NCI-H526 treated with DMSO at 0.1 percent for 48 hours (cell line): Measurements from ENCODE around the gene FBXO3.

Experiments
- DNase-seq: peaks from one replicate; lab custom pipeline; 2025; lab: John Stamatoyannopoulos, UW

The FBXO3 gene

DNA sequence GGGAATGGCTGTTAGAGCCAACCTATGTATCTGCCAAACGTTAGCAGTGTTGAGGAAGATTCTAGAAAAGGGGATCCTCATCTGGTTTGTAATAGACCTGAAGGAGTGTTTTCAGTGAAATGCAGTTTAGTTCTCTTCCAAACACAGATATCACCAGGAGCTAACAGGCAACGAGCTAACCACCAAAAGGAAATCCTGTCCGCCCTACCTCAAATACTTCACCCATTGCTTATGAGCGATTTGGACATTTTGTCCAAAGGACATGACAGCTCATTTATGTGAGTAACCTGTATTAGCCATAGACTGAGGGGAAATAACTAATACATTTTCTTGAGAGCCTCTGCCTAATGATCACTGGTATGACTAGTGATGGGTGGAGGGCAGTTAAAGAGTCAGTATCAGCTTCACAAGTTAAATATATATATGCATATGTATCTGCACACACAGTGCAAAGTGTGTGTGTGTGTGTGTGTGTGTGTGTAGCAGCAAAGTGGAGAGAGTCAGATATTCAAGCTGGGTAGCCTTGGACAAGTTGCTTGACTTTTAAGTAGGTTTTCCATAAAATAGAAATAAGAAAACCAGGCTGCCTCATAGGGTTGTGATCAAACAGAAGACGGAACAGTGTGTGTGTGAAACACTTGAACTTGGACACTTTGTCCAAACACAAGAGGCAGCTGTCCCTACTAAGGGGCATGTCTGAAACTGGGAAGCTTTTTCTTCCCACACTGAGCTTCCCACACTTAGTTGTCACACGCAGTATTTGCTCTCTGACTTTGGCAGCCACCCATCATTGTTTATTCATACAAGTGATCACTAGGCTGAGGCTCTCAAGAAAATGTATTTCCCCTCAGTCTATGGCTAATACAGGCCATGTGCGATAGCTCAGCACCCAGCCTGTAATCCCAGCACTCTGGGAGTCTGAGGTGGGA is 72.8 kb downstream of the FBXO3 start:
- DNase-seq: peak; percentile 41

DNA sequence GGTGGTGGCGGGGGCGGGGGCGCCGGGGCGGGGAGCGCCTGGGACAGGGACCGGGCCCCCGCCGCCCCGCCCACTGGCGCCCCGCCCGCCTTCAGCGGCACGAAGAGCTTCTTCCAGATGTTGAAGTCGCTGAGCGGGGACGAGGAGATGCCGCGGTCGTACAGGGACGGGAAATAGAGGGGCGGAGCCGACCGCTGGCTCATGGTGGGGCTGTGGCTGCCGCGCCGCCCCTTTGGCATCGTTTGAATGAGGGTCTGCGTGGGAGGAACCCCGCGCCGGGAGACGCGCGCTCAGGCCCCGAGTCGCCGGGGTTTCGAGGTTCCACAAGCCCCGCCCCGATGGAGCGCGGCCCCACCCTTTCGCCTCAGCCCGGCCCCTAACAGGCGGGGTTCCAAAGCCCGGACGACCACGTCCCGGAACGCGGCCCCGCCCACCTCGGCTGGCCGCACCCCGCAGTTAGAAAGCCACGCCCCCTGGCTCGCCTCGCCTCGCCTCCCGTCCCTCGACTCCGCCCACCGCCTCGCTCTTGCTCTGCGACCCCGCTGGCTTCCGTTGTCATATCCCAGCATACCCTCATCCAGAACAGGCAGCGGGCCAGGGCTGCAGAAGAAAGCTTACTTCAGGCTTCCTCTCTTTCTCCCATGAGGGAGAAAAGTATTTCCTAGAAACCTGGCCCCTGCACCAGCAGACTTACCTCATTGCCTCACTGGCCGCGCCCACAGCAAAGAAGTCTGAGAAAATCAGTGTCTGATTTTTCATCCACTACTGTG is 73.6 kb downstream of the FBXO3 start, which contains the start of gene C11orf91:
TSS of gene C11orf91 (minus strand) at position 325 of the 770 bp plus-strand sequence. CDS start at position 239, 86 bp downstream.
- DNase-seq: peak; percentile 86

DNA sequence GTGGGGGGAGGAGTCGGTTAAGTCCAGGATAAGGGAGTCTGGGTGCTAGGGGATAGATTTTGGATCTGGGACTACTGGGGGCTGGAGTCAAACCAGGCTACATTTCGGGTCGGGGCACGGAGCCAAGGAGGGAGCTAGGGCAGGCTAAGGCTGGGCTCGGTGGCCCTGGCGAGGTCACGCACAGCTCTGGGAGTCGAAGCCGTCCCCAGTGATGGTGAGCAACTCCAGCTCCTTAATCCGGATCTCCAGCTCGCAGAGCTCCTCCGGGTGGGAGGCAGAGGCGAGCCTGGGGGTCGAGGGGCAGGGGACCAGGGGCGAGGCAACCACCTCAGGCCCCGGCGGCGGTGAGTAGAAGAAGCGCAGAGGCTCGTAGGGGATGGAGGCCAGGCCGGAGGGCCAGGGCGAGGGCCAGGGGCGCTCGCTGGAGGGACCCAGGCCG is 74.2 kb downstream of the FBXO3 start:
- no peak for DNase-seq

DNA sequence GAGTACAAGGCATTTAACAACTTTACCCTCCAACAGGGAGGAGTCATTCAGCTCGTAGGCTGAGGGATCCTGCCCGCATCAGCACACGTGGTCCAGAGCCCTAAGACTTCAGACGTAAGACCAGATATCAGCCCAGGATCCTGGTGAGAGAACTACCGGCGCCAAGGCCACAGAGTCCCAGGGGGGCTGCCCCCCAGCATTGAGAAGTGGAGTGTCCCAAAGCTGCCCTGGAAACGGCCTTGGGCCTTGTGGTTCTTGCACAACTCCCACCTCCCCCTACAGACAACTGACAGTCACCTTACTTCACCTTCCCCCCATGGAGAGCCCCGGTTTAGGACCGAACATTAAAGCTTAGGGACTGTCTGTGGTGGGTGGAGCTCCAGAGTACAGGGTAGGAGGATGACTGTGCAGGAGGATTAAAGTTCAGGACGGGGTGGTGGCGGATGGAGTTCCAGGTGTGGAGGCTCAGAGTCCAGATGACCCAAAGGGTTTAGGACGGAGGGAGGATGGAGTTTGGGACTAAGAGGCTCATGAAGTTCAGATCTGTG is 74.7 kb downstream of the FBXO3 start:
- DNase-seq: no peak

DNA sequence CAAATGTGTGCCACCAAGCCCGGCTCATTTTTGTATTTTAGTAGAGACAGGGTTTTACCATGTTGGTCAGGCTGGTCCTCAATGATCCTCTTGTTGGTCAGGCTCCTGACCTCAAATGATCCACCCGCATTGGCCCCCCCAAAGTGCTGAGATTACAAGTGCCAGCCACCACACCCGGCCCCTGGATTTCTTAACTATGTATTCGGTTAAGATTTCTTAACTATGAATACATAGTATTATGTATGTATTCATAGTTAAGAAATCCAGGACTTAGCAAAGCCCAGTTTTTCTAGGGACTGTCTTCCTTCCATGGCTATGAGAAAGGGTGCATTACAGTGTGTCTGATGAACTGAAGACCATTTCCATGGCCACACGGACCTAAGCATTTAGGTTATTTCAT is 75.4 kb downstream of the FBXO3 start:
- no peak for DNase-seq

DNA sequence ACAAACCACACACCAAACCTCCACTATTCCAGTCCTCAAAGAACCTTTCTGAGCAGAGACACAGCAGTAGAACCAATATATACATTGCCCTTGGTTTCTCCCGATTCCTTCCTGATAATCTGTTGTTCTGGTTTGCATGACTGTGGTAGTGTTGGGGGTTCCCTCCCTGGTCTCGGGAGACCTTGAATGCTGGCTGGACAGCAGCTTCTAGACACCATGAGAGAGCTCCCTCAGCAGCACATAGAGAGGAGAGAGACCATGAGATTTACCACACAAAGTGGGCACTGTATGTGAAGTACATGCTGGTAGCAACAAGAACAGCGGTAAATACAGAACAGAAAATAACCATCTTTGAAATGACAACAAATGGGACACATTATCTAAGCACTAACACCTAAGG is 76.3 kb downstream of the FBXO3 start:
- DNase-seq: no peak

DNA sequence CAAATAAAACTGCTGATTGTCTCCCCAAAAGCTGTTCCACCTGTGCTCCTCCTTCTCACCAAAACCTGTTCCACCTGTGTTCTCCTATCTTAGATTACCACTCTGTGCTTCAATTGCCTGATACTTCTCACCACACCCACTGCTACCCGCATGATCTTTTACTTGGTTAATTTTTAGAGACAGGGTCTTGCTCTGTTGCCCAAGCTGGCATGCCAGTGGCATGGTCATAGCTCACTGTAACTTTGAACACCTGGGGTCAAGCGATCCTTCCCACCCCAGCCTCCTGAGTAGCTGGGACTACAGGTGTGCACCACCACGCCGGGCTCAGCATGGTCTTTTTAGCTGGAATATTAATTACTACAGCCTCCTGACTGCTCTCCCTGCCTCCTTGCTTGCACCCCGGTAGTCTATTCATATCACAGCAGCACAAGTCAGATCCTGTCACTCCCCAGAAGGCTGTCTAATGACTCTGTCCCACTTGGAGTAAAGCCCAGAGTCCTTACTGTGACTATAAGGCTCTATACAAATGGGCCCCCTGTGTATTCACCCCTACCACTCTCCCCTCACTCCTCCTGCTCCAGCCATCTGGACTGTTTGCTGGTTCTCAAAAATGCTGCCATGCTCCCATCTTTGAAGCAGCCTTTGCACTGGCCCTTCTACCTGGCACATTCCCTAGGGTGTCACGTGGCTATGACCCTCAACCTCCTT is 77.2 kb downstream of the FBXO3 start:
- DNase-seq: no peak

DNA sequence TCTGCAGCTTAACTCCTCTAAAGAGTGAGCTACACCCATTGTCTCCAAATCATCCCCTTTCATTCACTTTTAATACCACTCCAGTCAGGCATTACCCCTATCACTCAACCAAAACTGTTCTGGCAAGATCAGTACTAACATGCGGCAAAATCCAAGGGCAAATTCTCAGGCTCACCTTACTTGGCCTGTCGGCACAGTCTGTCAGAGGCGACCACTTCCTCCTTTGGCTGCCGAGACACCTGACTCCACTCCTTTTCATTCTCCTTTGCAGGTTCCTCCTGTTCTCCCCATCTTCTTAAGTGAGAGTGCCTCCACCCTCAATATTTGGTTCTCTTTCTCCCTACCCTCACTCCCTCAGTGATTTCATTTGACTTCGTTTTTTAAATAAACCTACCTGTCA is 77.9 kb downstream of the FBXO3 start:
- DNase-seq: no peak

DNA sequence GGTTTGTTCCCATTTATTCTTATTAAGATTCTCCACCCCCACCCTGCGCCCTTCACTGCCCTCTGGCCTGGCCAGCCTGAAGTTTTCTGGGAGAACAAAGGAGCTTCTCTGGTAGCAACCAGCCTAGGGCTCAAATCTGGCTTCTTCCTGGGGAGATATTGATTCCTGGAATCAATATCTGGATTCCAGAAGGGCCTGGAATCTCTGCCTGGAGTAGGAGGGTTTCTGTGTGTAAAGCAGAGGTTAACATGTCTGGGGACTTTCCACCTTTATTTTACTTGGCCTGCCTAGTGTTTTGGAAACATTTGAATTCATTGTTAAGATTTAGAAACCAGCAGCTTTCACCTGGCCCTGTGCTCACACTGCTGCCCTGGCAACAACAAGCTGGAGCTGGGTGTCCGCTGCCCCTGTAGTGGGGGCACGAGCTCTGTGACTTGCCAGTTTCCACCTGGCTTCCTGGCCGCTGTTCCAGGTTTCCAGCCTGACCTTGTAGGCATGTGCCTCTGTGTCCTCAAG is 79.2 kb downstream of the FBXO3 start:
- DNase-seq: no peak

DNA sequence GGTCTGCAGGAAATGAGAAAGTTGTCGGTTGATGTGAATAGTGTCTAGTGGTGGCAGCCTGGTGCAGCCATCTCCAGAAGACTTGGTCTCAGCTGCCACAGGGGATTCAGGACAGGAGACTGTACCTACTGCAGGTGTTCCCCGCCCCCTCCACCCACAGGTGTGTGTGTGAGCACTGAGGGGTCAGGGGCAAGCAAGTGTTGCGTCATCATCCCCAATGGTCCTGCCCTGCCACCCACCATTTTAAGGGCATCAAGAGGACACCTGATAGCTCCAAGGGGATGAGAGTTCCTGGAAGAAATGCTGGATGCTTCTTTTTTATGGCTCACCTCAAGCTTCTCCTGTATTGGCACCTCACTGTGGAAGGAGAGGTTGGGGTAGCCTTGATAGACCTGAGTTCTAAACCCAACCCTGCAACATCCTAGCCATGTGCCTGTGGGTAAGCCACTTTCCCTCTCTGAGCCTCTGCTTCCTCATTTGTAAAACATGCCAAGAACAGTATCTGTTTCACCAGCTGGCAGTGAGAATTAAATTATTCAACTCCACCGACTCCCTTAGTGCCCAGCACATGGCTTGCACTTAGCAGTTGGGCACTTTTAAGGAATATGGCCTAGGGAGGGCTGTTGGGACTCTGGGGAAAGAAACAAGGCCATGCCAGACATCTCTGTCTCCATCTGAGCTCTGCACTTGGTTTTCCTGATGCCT is 79.8 kb downstream of the FBXO3 start:
- DNase-seq: no peak

DNA sequence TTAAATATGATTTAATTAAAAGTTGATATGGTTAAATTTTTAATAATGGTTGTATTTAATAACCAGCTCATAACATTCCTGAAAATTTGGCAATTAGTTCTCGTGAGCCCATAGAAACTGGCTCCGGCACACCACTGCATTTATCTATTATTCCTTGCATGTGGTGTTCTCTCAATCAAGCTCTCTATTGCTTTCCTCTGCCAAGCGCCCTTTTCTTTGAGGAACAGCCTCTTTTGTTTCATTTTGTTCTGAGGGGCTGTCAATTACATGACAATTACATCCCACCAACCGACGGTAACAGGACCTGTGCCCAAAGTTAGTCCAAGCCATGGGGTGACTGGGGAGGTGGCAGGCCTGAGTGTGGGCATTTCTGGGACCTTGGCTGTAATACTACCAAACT is 81.8 kb downstream of the FBXO3 start:
- DNase-seq: no peak

DNA sequence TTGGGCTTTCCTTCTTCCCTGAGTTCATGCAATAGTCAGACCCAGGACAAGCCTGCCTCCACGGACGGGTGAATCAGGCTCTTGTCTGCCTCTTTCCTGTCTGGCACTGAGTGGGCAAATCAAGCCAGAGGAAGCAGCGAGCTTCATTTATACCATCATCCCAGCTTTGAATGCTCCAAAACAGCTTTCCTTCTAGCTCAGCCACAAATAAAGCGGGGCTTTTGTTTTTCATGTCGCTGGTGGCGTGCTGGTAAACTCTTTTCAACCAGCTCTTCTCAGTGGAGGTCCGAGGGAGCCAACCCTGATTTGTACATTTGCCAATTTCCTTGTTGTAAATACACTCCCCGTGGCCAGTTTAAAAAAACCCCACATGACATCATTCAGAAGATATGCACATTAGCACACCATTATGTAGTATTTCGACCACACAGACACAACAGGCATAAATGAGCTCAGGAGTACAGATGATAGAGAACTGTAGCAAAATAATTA is 82.3 kb downstream of the FBXO3 start:
- no peak for DNase-seq

DNA sequence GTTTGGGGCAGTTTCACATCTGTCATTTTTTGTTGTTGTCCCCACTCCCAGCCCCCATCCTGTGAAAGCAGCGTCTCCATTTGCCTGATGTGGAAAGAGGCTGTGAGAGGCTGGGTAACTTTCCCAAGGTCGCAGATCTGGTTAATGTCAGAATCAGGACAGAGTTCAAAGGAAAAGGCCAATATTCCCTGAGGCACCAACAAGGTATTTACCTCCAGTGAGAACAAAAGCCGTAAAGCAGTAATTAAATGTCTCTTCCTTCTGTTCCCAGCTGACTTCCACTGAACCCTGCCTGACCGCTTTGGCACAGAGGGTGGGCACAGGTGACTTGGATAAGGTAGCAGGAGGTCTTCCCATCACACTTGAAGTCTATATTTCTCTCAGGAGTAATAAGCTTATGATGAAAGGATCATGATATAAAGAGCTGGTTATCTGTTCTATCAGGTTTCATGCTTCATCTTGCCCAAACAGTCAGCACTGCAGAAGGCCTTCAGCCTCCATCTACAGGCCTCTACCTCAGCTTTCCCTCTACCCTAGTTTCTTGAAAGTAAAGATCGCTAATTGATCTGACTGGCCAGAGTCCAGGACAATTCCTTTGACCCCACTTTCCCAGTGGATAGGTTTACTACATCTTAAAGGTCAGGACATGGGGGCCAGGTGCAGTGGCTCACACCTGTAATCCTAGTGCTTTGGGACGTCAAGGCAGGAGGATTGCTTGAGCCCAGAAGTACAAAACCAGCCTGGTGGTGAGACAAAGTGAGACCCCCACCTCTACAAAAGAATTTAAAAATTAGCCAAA is 83.1 kb downstream of the FBXO3 start:
- no peak for DNase-seq
